Activated CD8-positive, alpha-beta T cell treated with anti-CD3 and anti-CD28 coated beads for 36 hours (primary cell): ENCODE data around the gene YPEL2. TPM values are rescaled to one million over a fixed set of nuclear protein-coding genes. Genes with fewer than 3 reads are reported as not detected.
"Not testable (repeated sequence)": the region's sequence is repeated elsewhere in the genome, so short reads cannot be mapped to it uniquely, and the experiment has no call there.

Experiments used
- ATAC-seq: fragments of 200-7000 bp; cut with Tn5 transposase; one replicate; pipeline ENCODE4 v1.10.0; 2021; ENCODE audit warnings: mild to moderate bottlenecking, moderate library complexity
- CTCF ChIA-PET: fragments of 350-600 bp; sonication (Branson Sonifier 250); formaldehyde crosslinking; loops from one replicate; lab custom pipeline; 2021; ENCODE audit warnings: antibody characterized with exemption; lab: Charles Lee
- POLR2A ChIA-PET: fragments of 350-600 bp; sonication (Branson Sonifier 250); formaldehyde crosslinking; loops from one replicate; lab custom pipeline; 2021; ENCODE audit warnings: antibody characterized with exemption; lab: Charles Lee
- DNase-seq: peaks from one replicate; pipeline ENCODE4 v3.0.0-alpha.2; 2020
- H3K27ac Mint-ChIP-seq: one replicate; pipeline ENCODE4 v1.8.0; 2021; ENCODE audit warnings: mild to moderate bottlenecking, mixed read lengths
- H3K27me3 Mint-ChIP-seq: one replicate; pipeline ENCODE4 v1.8.0; 2021; ENCODE audit warnings: mixed read lengths
- H3K36me3 Mint-ChIP-seq: one replicate; pipeline ENCODE4 v1.8.0; 2021; ENCODE audit warnings: low read depth, mixed read lengths
- H3K4me1 Mint-ChIP-seq: one replicate; pipeline ENCODE4 v1.8.0; 2021; ENCODE audit warnings: low read depth, mixed read lengths
- H3K4me3 Mint-ChIP-seq: one replicate; pipeline ENCODE4 v1.8.0; 2021; ENCODE audit warnings: mild to moderate bottlenecking, moderate library complexity, mixed read lengths
- H3K9me3 Mint-ChIP-seq: one replicate; pipeline ENCODE4 v1.8.0; 2021; ENCODE audit warnings: mixed read lengths
- intact Hi-C: fragments of 100-400 bp; cut with micrococcal nuclease; formaldehyde crosslinking; loops from one replicate; pipeline ENCODE4 v1.10.0; 2022
- total RNA-seq, 2 experiments: library from RNA; stranded (reverse); gene quantifications; one replicate each; pipeline ENCODE4 v1.2.3, GENCODE V29; 2021
- TF ChIP-seq, protein P1 (sequence below): fragments of 200-600 bp; IDR thresholded peaks from one replicate; pipeline ENCODE4 v1.8.0; 2022; ENCODE audit warnings: antibody characterized with exemption, mild to moderate bottlenecking

Gene YPEL2
- total RNA-seq, 2 experiments from 2014 or later, result 4.2 to 4.9 TPM

DNA sequence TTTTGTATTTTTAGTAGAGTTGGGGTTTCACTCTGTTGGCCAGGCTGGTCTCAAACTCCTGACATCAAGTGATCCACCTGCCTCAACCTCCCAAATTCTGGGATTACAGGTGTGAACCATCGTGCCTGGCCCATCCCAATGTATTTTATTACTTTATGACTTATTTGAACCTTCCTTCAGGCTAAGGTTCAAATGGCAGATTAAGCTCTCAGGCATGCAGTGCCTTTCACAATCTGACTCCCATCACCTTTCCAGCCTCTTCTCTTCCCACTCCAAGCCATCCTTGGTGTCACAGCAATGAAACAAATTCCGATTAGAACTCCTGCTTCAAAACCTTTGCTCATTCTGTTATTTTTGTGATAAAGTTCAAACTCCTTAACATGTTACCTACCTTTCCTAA lies 26.6 kb upstream of the YPEL2 start:
- TF ChIP-seq, protein P1, sequence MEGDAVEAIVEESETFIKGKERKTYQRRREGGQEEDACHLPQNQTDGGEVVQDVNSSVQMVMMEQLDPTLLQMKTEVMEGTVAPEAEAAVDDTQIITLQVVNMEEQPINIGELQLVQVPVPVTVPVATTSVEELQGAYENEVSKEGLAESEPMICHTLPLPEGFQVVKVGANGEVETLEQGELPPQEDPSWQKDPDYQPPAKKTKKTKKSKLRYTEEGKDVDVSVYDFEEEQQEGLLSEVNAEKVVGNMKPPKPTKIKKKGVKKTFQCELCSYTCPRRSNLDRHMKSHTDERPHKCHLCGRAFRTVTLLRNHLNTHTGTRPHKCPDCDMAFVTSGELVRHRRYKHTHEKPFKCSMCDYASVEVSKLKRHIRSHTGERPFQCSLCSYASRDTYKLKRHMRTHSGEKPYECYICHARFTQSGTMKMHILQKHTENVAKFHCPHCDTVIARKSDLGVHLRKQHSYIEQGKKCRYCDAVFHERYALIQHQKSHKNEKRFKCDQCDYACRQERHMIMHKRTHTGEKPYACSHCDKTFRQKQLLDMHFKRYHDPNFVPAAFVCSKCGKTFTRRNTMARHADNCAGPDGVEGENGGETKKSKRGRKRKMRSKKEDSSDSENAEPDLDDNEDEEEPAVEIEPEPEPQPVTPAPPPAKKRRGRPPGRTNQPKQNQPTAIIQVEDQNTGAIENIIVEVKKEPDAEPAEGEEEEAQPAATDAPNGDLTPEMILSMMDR, result no peak
- Mint-ChIP-seq H3K36me3 (no peaks in the 10 kb centered on the region), H3K9me3 (no peaks in the 10 kb centered on the region), H3K27ac (no peak overlapping the region), H3K4me1 (no peaks in the 10 kb centered on the region), H3K4me3 (no peak overlapping the region), H3K27me3 (peaks cover 6% of the 10 kb centered on the region)
- ATAC-seq (no peak), DNase-seq (no peak)
- CTCF ChIA-PET, result interaction anchor here (0.7 to 1.2 kb wide), 3 partner anchors 8 to 1158 kb away, joined by 3 read pairs; no protein-coding TSS in a partner anchor
- intact Hi-C loops, result no loop called here
- POLR2A ChIA-PET, result no interaction called here

DNA sequence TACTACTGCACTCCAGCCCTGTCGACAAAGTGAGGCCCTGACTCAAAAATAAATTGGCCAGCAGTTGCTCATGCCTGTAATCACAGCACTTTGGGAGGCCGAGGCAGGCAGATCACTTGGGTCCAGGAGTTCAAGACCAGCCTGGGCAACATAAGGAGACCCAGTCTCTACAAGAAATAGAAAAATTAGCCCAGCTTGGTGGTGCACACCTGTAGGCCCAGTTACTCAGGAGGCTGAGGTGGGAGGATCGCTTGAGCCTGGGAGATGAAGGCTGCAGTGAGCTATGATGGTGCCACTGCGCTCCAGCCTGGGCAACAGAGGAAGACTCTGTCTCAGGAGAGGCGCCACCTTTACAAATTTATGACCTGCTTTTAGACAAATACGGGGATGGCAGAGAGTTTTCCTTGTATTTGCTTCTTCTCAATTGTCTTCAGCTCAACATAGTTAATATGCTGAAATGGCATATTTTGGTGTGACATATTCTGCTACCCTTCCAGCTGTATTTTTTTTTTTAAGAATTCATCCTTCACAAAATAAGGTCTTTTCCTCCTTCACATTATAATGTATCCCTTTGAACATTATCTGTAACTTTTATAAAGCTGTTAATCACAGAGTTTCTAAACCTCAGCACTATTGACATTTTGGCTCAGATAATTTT lies 21.1 kb upstream of the YPEL2 start:
- Mint-ChIP-seq H3K27me3 (no peaks in the 10 kb centered on the region), H3K4me3 (no peak overlapping the region), H3K27ac (no peak overlapping the region), H3K4me1 (no peaks in the 10 kb centered on the region), H3K9me3 (no peaks in the 10 kb centered on the region), H3K36me3 (no peaks in the 10 kb centered on the region)
- CTCF ChIA-PET, result interaction anchor here (0.7 to 12.6 kb wide), 35 partner anchors 12 to 729 kb away, joined by 3 to 226 read pairs (median 4); partner anchors contain the start of gene GDPD1
- intact Hi-C loops, result loop anchor here (10.0 kb wide), 1 partner anchor 214 kb away; no protein-coding TSS in a partner anchor
- POLR2A ChIA-PET, result interaction anchor here (1.1 to 1.3 kb wide), 3 partner anchors 19 to 206 kb away, joined by 3 to 5 read pairs (median 3); no protein-coding TSS in a partner anchor
- TF ChIP-seq, protein P1, result no peak
- no peak for ATAC-seq
- no peak for DNase-seq

DNA sequence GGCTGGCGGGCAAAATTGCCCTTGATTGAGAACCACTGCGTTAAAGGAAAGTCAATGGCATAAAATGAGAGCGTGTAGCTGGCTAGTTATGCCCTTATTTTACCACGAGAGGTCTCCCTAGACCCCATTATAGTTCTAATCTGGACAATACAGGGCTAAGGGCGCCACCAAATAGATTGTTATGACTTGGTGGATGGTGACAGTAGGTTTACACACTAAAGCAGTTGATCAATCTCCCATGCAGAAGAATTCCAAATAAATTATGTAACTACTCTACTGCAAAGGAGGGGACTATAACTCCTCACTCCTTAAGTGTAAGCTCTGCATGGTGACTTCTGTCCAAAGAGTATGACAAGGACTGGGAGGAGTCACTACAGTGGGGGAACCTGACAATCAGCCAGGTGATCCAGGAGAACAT lies 20.4 kb upstream of the YPEL2 start:
- Mint-ChIP-seq H3K36me3 (no peaks in the 10 kb centered on the region), H3K27ac (no peak overlapping the region), H3K4me3 (no peak overlapping the region), H3K27me3 (no peaks in the 10 kb centered on the region), H3K4me1 (no peaks in the 10 kb centered on the region), H3K9me3 (no peaks in the 10 kb centered on the region)
- DNase-seq (peak; percentile 51), ATAC-seq (peak; percentile 99)
- TF ChIP-seq, protein P1, result peak; percentile 96
- intact Hi-C loops, result loop anchor here (1.0 to 10.0 kb wide), 2 partner anchors 129 to 214 kb away; no protein-coding TSS in a partner anchor
- ChIA-PET POLR2A (interaction anchor here (1.1 to 1.3 kb wide), 3 partner anchors 18 to 205 kb away, joined by 3 to 5 read pairs (median 3); no protein-coding TSS in a partner anchor), CTCF (interaction anchor here (0.7 to 12.6 kb wide), 34 partner anchors 11 to 728 kb away, joined by 3 to 226 read pairs (median 4); partner anchors contain the start of gene GDPD1)

DNA sequence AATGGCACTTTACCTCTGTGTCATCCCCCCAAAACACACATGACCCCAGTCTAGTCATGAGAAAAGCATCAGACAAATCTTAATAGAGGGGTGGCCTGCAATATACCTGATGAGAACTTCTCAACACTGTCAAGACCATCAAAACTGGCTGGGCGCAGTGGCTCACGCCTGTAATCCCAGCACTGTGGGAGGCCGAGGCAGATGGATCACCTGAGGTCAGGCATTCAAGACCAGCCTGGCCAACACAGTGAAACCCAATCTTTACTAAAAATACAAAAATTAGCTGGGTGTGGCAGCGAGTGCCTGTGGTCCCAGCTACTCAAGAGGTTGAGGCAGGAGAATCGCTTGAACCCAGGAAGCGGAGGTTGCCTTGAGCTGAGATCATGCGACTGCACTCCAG lies 19.9 kb upstream of the YPEL2 start:
- CTCF ChIA-PET, result interaction anchor here (0.7 to 12.6 kb wide), 21 partner anchors 11 to 728 kb away, joined by 3 to 226 read pairs (median 5); partner anchors contain the start of gene GDPD1

DNA sequence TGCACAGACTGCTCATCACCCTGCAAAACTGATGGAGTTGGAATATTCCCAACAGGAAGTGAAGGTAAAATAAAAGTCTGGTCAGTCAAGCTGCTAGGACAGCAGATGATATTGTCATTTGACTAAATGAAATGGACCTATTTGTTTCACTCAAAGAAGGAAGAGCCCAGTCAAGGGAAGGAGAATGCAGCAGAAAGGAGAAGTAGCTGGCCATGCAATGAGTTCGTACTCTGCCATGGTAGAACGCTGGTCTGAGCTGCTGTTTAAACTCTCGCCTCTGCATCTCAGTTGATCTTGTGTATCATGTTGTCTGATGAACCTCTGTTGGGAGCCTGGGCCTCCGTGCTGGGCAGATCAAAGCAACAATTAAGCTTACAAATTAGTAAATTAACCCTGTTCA lies 15.6 kb upstream of the YPEL2 start:
- H3K36me3 Mint-ChIP-seq, result no peaks in the 10 kb centered on the region
- ChIA-PET POLR2A (interaction anchor here (0.6 to 1.8 kb wide), 3 partner anchors 45 to 126 kb away, joined by 3 to 5 read pairs (median 5); no protein-coding TSS in a partner anchor), CTCF (interaction anchor here (0.7 to 12.6 kb wide), 10 partner anchors 14 to 186 kb away, joined by 3 to 226 read pairs (median 4); no protein-coding TSS in a partner anchor)
- intact Hi-C loops, result loop anchor here (10.0 kb wide), 1 partner anchor 209 kb away; no protein-coding TSS in a partner anchor
- TF ChIP-seq, protein P1, result no peak
- no peaks in the 10 kb centered on the region for H3K9me3 Mint-ChIP-seq
- DNase-seq, result no peak
- no peak overlapping the region for H3K27ac Mint-ChIP-seq
- H3K4me1 Mint-ChIP-seq, result no peaks in the 10 kb centered on the region
- H3K4me3 Mint-ChIP-seq, result no peak overlapping the region
- no peak for ATAC-seq
- no peaks in the 10 kb centered on the region for H3K27me3 Mint-ChIP-seq

More for the DNA sequence above, 19.9 kb upstream of the YPEL2 start:
- intact Hi-C loops, result loop anchor here (1.0 to 10.0 kb wide), 2 partner anchors 129 to 213 kb away; no protein-coding TSS in a partner anchor
- not testable (repeated sequence) for H3K9me3 Mint-ChIP-seq, H3K27ac Mint-ChIP-seq, H3K4me3 Mint-ChIP-seq, ATAC-seq, H3K36me3 Mint-ChIP-seq, DNase-seq, H3K27me3 Mint-ChIP-seq, H3K4me1 Mint-ChIP-seq
- POLR2A ChIA-PET, result interaction anchor here (1.2 to 1.3 kb wide), 2 partner anchors 18 to 205 kb away, joined by 3 to 5 read pairs; no protein-coding TSS in a partner anchor
